Lower lobe of right lung (tissue), 2 donors: Measurements from ENCODE around the gene PRMT1. TPM values are rescaled to one million over a fixed set of nuclear protein-coding genes. Genes with fewer than 3 reads are reported as not detected.
A peak's percentile ranks its signal among the peaks of the same experiment; 100 is the strongest.
"Not testable (repeated sequence)": the region's sequence is repeated elsewhere in the genome, so short reads cannot be mapped to it uniquely, and the experiment has no call there.

Source experiments
- ATAC-seq, 2 donors: fragments of 200-7000 bp; cut with Tn5 transposase; one replicate each; pipeline ENCODE4 v1.9.1; 2020 to 2022; ENCODE audit warnings: mild to moderate bottlenecking in 2 of 2, moderate library complexity in 2 of 2
- DNase-seq: peaks from one replicate; pipeline ENCODE4 v3.0.0-alpha.2; 2020
- H3K27ac ChIP-seq: fragments of 200-600 bp; one replicate; pipeline ENCODE4 v1.8.0; 2022
- H3K27me3 ChIP-seq: fragments of 200-600 bp; one replicate; pipeline ENCODE4 v1.8.0; 2022; ENCODE audit warnings: low read depth
- H3K36me3 ChIP-seq: fragments of 200-600 bp; one replicate; pipeline ENCODE4 v1.8.0; 2022; ENCODE audit warnings: mild to moderate bottlenecking
- H3K4me1 ChIP-seq: fragments of 200-600 bp; one replicate; pipeline ENCODE4 v1.8.0; 2022
- H3K4me3 ChIP-seq: fragments of 200-600 bp; one replicate; pipeline ENCODE4 v1.8.0; 2022; ENCODE audit warnings: mild to moderate bottlenecking
- H3K9me3 ChIP-seq: fragments of 200-600 bp; one replicate; pipeline ENCODE4 v1.8.0; 2022
- CTCF ChIP-seq: fragments of 200-600 bp; IDR thresholded peaks from one replicate; pipeline ENCODE4 v1.8.0; 2022; ENCODE audit warnings: antibody characterized with exemption, mild to moderate bottlenecking
- intact Hi-C: fragments of 100-400 bp; cut with DNase I; formaldehyde crosslinking; loops from one replicate; pipeline ENCODE4 v1.11.0; 2022
- long read RNA-seq: library from polyadenylated mRNA; unstranded; transcript quantifications from one replicate; pipeline ENCODE4 v2.0.0, GENCODE V29; 2021
- total RNA-seq: library from RNA; stranded (reverse); fragmentation: NEBNext Ultra II Directional; extraction: Animal tissue kit (Norgen Biotek cat#: 25700); gene quantifications from one replicate; pipeline ENCODE4 v1.2.1, GENCODE V29; 2021
- donor health status: DM: no; HTN: yes; CAD: no; lungs with severe emphysema.

Gene PRMT1
- total RNA-seq = 88.3 TPM
- long read RNA-seq, transcript PRMT1-201 (10 exons, 1,393 nt) = major isoform, 67 of 89 reads
- long read RNA-seq, transcript PRMT1-202 (11 exons, 1,327 nt) = minor isoform, 7 of 89 reads
- long read RNA-seq, partial matches to known transcripts = 7 of 89 reads
- long read RNA-seq, other reads (novel, unspliced or antisense) = 7 of 89 reads

GRCh38 chr19:49677231-49677900 is at the start of gene PRMT1:
Gene PRMT1, plus strand, starts transcription at chr19:49677271. Its CDS starts 10 bp downstream, at chr19:49677281.
- Histone ChIP-seq H3K27me3 (no peaks in the 10 kb centered on the region), H3K9me3 (no peaks in the 10 kb centered on the region), H3K4me3 (peak within 1 kb of the TSS; percentile 88), H3K36me3 (peaks cover 20% of the 10 kb centered on the region), H3K4me1 (peaks cover 38% of the 10 kb centered on the region), H3K27ac (peak within 1 kb of the TSS; percentile 92)
- DNase-seq (no peak), ATAC-seq (peak; percentile 3 to 13)
- no peak for TF ChIP-seq CTCF
- intact Hi-C loops = no loop called here

GRCh38 chr19:49629659-49630058 is 47.4 kb upstream of the PRMT1 start:
- H3K27ac ChIP-seq = no peak overlapping the region

GRCh38 chr19:49631014-49631588 is 46.0 kb upstream of the PRMT1 start:
- Histone ChIP-seq H3K27ac (peak overlapping the region; percentile 68), H3K4me1 (peaks cover 17% of the 10 kb centered on the region), H3K4me3 (no peak overlapping the region), H3K36me3 (peaks cover 24% of the 10 kb centered on the region), H3K9me3 (no peaks in the 10 kb centered on the region), H3K27me3 (no peaks in the 10 kb centered on the region)
- ATAC-seq (no peak), DNase-seq (no peak)
- no peak for TF ChIP-seq CTCF
- intact Hi-C loops = no loop called here

More at GRCh38 chr19:49629659-49630058, 47.4 kb upstream of the PRMT1 start:
- H3K27me3 ChIP-seq = no peaks in the 10 kb centered on the region
- no peaks in the 10 kb centered on the region for H3K9me3 ChIP-seq
- no peak overlapping the region for H3K4me3 ChIP-seq
- TF ChIP-seq CTCF = no peak
- H3K4me1 ChIP-seq = peaks cover 6% of the 10 kb centered on the region
- DNase-seq (no peak), ATAC-seq (no peak)
- intact Hi-C loops = no loop called here
- H3K36me3 ChIP-seq = peaks cover 23% of the 10 kb centered on the region

- no peak for TF ChIP-seq CTCF
- Histone ChIP-seq H3K4me1 (peaks cover 23% of the 10 kb centered on the region), H3K36me3 (peaks cover 23% of the 10 kb centered on the region), H3K27me3 (no peaks in the 10 kb centered on the region), H3K9me3 (no peaks in the 10 kb centered on the region), H3K27ac (peak overlapping the region; percentile 68), H3K4me3 (no peak overlapping the region)
- DNase-seq (no peak), ATAC-seq (no peak)
- intact Hi-C loops = no loop called here
Observed at GRCh38 chr19:49631610-49632192, 45.4 kb upstream of the PRMT1 start.

- ATAC-seq (no peak), DNase-seq (no peak)
- Histone ChIP-seq H3K4me1 (peaks cover 27% of the 10 kb centered on the region), H3K9me3 (no peaks in the 10 kb centered on the region), H3K27ac (no peak overlapping the region), H3K4me3 (no peak overlapping the region), H3K27me3 (no peaks in the 10 kb centered on the region), H3K36me3 (peaks cover 18% of the 10 kb centered on the region)
- intact Hi-C loops = no loop called here
- TF ChIP-seq CTCF = no peak
Observed at GRCh38 chr19:49632576-49632975, 44.5 kb upstream of the PRMT1 start.

- H3K27me3 ChIP-seq, H3K4me3 ChIP-seq, DNase-seq, H3K9me3 ChIP-seq, intact Hi-C loops: not testable (repeated sequence)
- peak in 1 of 2 donors; percentile 5 for ATAC-seq
- peaks cover 18% of the 10 kb centered on the region for H3K36me3 ChIP-seq
- peak overlapping the region; percentile 8 for H3K27ac ChIP-seq
- H3K4me1 ChIP-seq = peaks cover 29% of the 10 kb centered on the region
Observed at GRCh38 chr19:49633273-49633672, 43.8 kb upstream of the PRMT1 start.
